H1 (cell line): ENCODE results near the gene HS6ST3. TPM values are rescaled to one million over a fixed set of nuclear protein-coding genes. Genes with fewer than 3 reads are reported as not detected.

Source experiments
- CTCF ChIA-PET: fragments of 300-600 bp; sonication (Branson Sonifier 250); formaldehyde crosslinking; loops from one replicate; lab custom pipeline; 2021; ENCODE audit not compliant: partially characterized antibody; lab: Charles Lee
- POLR2A ChIA-PET: fragments of 300-600 bp; sonication (Branson Sonifier 250); formaldehyde crosslinking; loops from one replicate; lab custom pipeline; 2021; ENCODE audit warnings: inconsistent platforms; ENCODE audit not compliant: partially characterized antibody; lab: Charles Lee
- DNase-seq, 2 experiments: peaks; one replicate each; pipeline versions ENCODE4 v3.0.0 to v3.0.0-alpha.2; 2010 to 2022; ENCODE audit warnings: low spot score in 2 of 2, low read depth in 1 of 2, mixed read lengths in 1 of 2
- FAIRE-seq: peaks from 2 replicates; lab custom pipeline; 2011; peaks lifted over from hg19 to GRCh38; lab: Jason Lieb, UNC
- H2AFZ ChIP-seq: 2 replicates; pipeline ENCODE4 v1.8.1; 2012; ENCODE audit warnings: low read length, inconsistent platforms
- H2AK5ac ChIP-seq: 2 replicates; pipeline ENCODE4 v1.6.1; 2013; ENCODE audit warnings: low read depth, low read length
- H2BK120ac ChIP-seq: replicated peaks from 2 replicates; pipeline ENCODE3; 2013; ENCODE audit warnings: low read depth, low read length, inconsistent platforms
- H2BK12ac ChIP-seq: 2 replicates; pipeline ENCODE4 v1.6.1; 2013; ENCODE audit warnings: low read depth, low read length
- H2BK15ac ChIP-seq: 2 replicates; pipeline ENCODE4 v1.6.1; 2013; ENCODE audit warnings: low read length
- H2BK20ac ChIP-seq: 2 replicates; pipeline ENCODE4 v1.6.1; 2013; ENCODE audit warnings: low read length
- H2BK5ac ChIP-seq: 2 replicates; pipeline ENCODE4 v1.6.1; 2013; ENCODE audit warnings: low read depth, low read length
- H3K14ac ChIP-seq: 2 replicates; pipeline ENCODE4 v1.6.1; 2013; ENCODE audit warnings: inconsistent platforms; ENCODE audit not compliant: insufficient read length
- H3K18ac ChIP-seq: 2 replicates; pipeline ENCODE4 v1.6.1; 2013; ENCODE audit warnings: low read length; ENCODE audit errors: extremely low read depth
- H3K23ac ChIP-seq: 2 replicates; pipeline ENCODE4 v1.6.1; 2013; ENCODE audit warnings: inconsistent platforms; ENCODE audit not compliant: insufficient read length
- H3K23me2 ChIP-seq: 2 replicates; pipeline ENCODE4 v1.6.1; 2013; ENCODE audit warnings: low read depth, low read length
- H3K27ac ChIP-seq: 2 replicates; pipeline ENCODE4 v1.6.1; 2011; ENCODE audit warnings: low read depth, low read length, inconsistent platforms
- H3K27me3 ChIP-seq, 4 experiments: replicated peaks in 1 of 4; 1 replicate in 1 of 4; 2 replicates in 3 of 4; pipeline versions ENCODE4 v1.6.1 to v1.8.1; 2011 to 2013; ENCODE audit warnings: low read length in 3 of 4, mild to moderate bottlenecking in 3 of 4, inconsistent platforms in 2 of 4, mixed read lengths in 2 of 4, moderate library complexity in 1 of 4; ENCODE audit not compliant: control insufficient read depth in 3 of 4, insufficient read depth in 3 of 4; ENCODE audit errors: extremely low read depth in 1 of 4
- H3K36me3 ChIP-seq, 4 experiments: 2 replicates each; pipeline versions ENCODE4 v1.6.1 to v1.8.1; 2011 to 2013; ENCODE audit warnings: mild to moderate bottlenecking in 4 of 4, low read length in 3 of 4, moderate library complexity in 2 of 4, control low read depth in 1 of 4, inconsistent platforms in 1 of 4; ENCODE audit not compliant: insufficient read depth in 4 of 4, control insufficient read depth in 2 of 4
- H3K4ac ChIP-seq: replicated peaks from 2 replicates; pipeline ENCODE3; 2013; ENCODE audit warnings: low read length, low read depth, mixed read lengths, inconsistent platforms; ENCODE audit not compliant: insufficient read length
- H3K4me1 ChIP-seq, 4 experiments: replicated peaks in 1 of 4; 1 replicate in 1 of 4; 2 replicates in 3 of 4; pipeline versions ENCODE4 v1.6.1 to v1.8.1; 2011 to 2013; ENCODE audit warnings: low read length in 3 of 4, inconsistent platforms in 2 of 4, mixed read lengths in 1 of 4; ENCODE audit not compliant: insufficient read depth in 4 of 4, control insufficient read depth in 3 of 4
- H3K4me2 ChIP-seq, 2 experiments: 2 replicates each; pipeline versions ENCODE4 v1.6.1 to v1.8.1; 2011 to 2013; ENCODE audit warnings: low read depth in 2 of 2, low read length in 2 of 2, control low read depth in 1 of 2, inconsistent platforms in 1 of 2, mild to moderate bottlenecking in 1 of 2; ENCODE audit not compliant: insufficient read depth in 1 of 2
- H3K4me3 ChIP-seq, 4 experiments: fragments of 200-600, 300-600 bp in 1 of 4; sonication (generic), shearing (Covaris generic), sonication (Bioruptor Twin) in 1 of 4; 2 replicates each; pipeline versions ENCODE4 v1.5.1 to v1.8.1; 2011 to 2016; ENCODE audit warnings: low read length in 4 of 4, low read depth in 3 of 4, control low read depth in 2 of 4, inconsistent platforms in 2 of 4, mild to moderate bottlenecking in 2 of 4, mixed read lengths in 1 of 4, moderate library complexity in 1 of 4; ENCODE audit not compliant: insufficient read depth in 2 of 4; ENCODE audit errors: extremely low read depth in 1 of 4
- H3K56ac ChIP-seq: replicated peaks from 2 replicates; pipeline ENCODE3; 2013; ENCODE audit warnings: low read depth, mild to moderate bottlenecking, mixed read lengths, low read length, inconsistent platforms; ENCODE audit not compliant: insufficient read length
- H3K79me1 ChIP-seq: 2 replicates; pipeline ENCODE4 v1.6.1; 2013; ENCODE audit warnings: low read depth, low read length, control low read depth
- H3K79me2 ChIP-seq, 2 experiments: 2 replicates each; pipeline versions ENCODE4 v1.6.1 to v1.8.1; 2012 to 2013; ENCODE audit warnings: low read length in 2 of 2, mild to moderate bottlenecking in 2 of 2, inconsistent platforms in 1 of 2; ENCODE audit not compliant: insufficient read depth in 2 of 2, control insufficient read depth in 1 of 2
- H3K9ac ChIP-seq, 4 experiments: replicated peaks in 1 of 4; 1 replicate in 1 of 4; 2 replicates in 3 of 4; pipeline versions ENCODE4 v1.6.1 to v1.8.1; 2011 to 2013; ENCODE audit warnings: low read depth in 3 of 4, low read length in 3 of 4, control low read depth in 2 of 4, mild to moderate bottlenecking in 2 of 4, moderate library complexity in 2 of 4, inconsistent platforms in 1 of 4; ENCODE audit errors: extremely low read depth in 1 of 4
- H3K9me3 ChIP-seq, 2 experiments: 2 replicates each; pipeline versions ENCODE4 v1.6.1 to v1.8.1; 2012 to 2013; ENCODE audit warnings: mild to moderate bottlenecking in 2 of 2, moderate library complexity in 2 of 2, control low read depth in 1 of 2, inconsistent platforms in 1 of 2, low read depth in 1 of 2, low read length in 1 of 2, mixed read lengths in 1 of 2; ENCODE audit not compliant: insufficient read depth in 2 of 2
- H4K20me1 ChIP-seq, 2 experiments: replicated peaks in 1 of 2; 2 replicates each; pipeline versions ENCODE3 to v1.8.1; 2011 to 2013; ENCODE audit warnings: inconsistent platforms in 2 of 2, low read length in 2 of 2, mild to moderate bottlenecking in 1 of 2; ENCODE audit not compliant: insufficient read depth in 2 of 2, control insufficient read depth in 1 of 2
- H4K5ac ChIP-seq: 2 replicates; pipeline ENCODE4 v1.6.1; 2013; ENCODE audit warnings: low read length, low read depth, mixed read lengths, inconsistent platforms; ENCODE audit not compliant: insufficient read length
- H4K8ac ChIP-seq: 2 replicates; pipeline ENCODE4 v1.8.0; 2013; ENCODE audit warnings: mild to moderate bottlenecking, moderate library complexity, low read length, inconsistent platforms; ENCODE audit not compliant: insufficient read depth; ENCODE audit errors: extremely low read depth
- H4K91ac ChIP-seq: replicated peaks from 2 replicates; pipeline ENCODE3; 2013; ENCODE audit warnings: low read length, mixed read lengths, inconsistent platforms; ENCODE audit not compliant: insufficient read length
- NRF1 ChIP-seq: IDR thresholded peaks from 2 replicates; pipeline ENCODE4 v1.6.1; 2011; ENCODE audit warnings: mild to moderate bottlenecking, low read depth, low read length, improper control_type of control experiment
- WGBS, 2 experiments: shearing (Covaris generic) in 1 of 2; methylation state at CpG; one replicate each; pipeline versions ENCODE4 v1.1.6 to v1.1.7; 2013 to 2015; ENCODE audit warnings: low lambda C conversion rate in 2 of 2, mixed read lengths in 2 of 2, inconsistent platforms in 1 of 2, low coverage in 1 of 2, missing lambda C conversion rate in 1 of 2; ENCODE audit not compliant: insufficient replicate concordance in 2 of 2, insufficient coverage in 1 of 2, insufficient read length in 1 of 2; ENCODE audit errors: extremely low coverage in 1 of 2, missing lambda C conversion rate in 1 of 2; 5-methylcytosine and 5-hydroxymethylcytosine counted together
- polyA plus RNA-seq, 7 experiments: library from polyadenylated mRNA; depleted of rRNA in 3 of 7; stranded (reverse) in 5 of 7; unstranded in 2 of 7; fragments of >200 nt in 5 of 7; fragments of 200-250 nt in 2 of 7; gene quantifications; 1 replicate in 5 of 7; 2 replicates in 1 of 7; 4 replicates in 1 of 7; pipeline versions ENCODE4 v1.2.1 to v1.2.3, GENCODE V29; 2011 to 2013; ENCODE audit warnings: missing spikeins in 2 of 7, mixed read lengths in 2 of 7
- total RNA-seq: library from RNA; stranded (reverse); fragmentation: NEBNext Ultra II Directional; extraction: Animal tissue kit (Norgen Biotek cat#: 25700); gene quantifications from 2 replicates; pipeline ENCODE4 v1.2.1, GENCODE V29; 2021

The HS6ST3 gene
- total and polyA plus RNA-seq, 2 of the 8 experiments (the other 6 are each of a cell fraction or from before 2014, with no cell fraction given), result 0.45 to 1.2 TPM

DNA sequence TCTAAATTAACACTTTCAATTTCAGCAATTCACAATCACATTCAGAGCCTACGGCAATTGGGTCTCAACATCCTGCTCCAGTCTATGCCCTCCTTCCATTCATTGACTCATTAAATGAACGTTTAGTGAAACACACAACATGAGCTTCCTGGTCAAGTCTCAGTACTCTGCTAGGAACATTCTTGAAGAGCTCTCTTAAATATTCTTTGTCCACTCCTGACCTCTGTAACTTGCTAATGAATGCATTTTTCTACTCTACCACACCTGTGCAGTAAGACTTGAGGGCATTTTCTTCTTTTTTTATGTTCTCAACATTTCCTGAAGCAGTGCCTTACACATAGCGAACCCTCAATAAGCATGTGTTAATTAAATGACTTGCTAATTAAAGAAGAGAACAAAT is 735.7 kb downstream of the HS6ST3 start:
- Histone ChIP-seq H3K18ac (no peak overlapping the region), H2BK12ac (no peak overlapping the region), H3K4me1 (no peaks in the 10 kb centered on the region), H3K79me2 (no peaks in the 10 kb centered on the region), H3K4me3 (no peak overlapping the region), H3K4me2 (no peak overlapping the region), H4K8ac (no peak overlapping the region), H3K27me3 (no peaks in the 10 kb centered on the region), H3K23ac (no peak overlapping the region), H3K14ac (no peak overlapping the region), H3K9ac (no peak overlapping the region), H3K27ac (no peak overlapping the region), H3K9me3 (no peaks in the 10 kb centered on the region), H3K23me2 (no peaks in the 10 kb centered on the region), H4K20me1 (no peaks in the 10 kb centered on the region), H3K36me3 (no peaks in the 10 kb centered on the region), H2AK5ac (no peak overlapping the region), H3K56ac (no peak overlapping the region), H2BK15ac (no peak overlapping the region), H2BK120ac (no peak overlapping the region), H2BK5ac (no peak overlapping the region), H2BK20ac (no peak overlapping the region), H4K5ac (no peak overlapping the region), H3K79me1 (no peaks in the 10 kb centered on the region), H2AFZ (no peak overlapping the region), H3K4ac (no peak overlapping the region), H4K91ac (no peak overlapping the region)
- WGBS, 2 experiments, result 89% methylated on average over 3 of the region's 3 CpGs; no CpG with 5 or more reads in 1 of the 2 experiments
- DNase-seq (no peak), FAIRE-seq (no peak)
- ChIA-PET CTCF (interaction anchor here (0.5 to 2.1 kb wide), 6 partner anchors 30 to 462 kb away, joined by 3 to 8 read pairs (median 3); no protein-coding TSS in a partner anchor), POLR2A (no interaction called here)
- TF ChIP-seq NRF1, result no peak
